HCT116 (cell line): Measurements from ENCODE around the gene COPE. TPM values are rescaled to one million over a fixed set of nuclear protein-coding genes. Genes with fewer than 3 reads are reported as not detected.

Experiments
- ATAC-seq: fragments of 200-7000 bp; cut with Tn5 transposase; 2 replicates; pipeline ENCODE4 v1.9.1; 2020; ENCODE audit warnings: mild to moderate bottlenecking, moderate library complexity
- BruUV-seq: library from RNA; stranded (reverse); fragments of 400-500 nt; replicated peaks from 2 replicates; lab custom pipeline; 2021; lab: Mats Ljungman, UMichigan
- CTCF ChIA-PET: fragments of 300-600 bp; sonication (Branson Sonifier 250); formaldehyde crosslinking; loops from one replicate; lab custom pipeline; 2021; ENCODE audit warnings: antibody characterized with exemption; lab: Charles Lee
- POLR2A ChIA-PET: fragments of 300-600, 350-600 bp; sonication (Branson Sonifier 250); formaldehyde crosslinking; loops from one replicate; lab custom pipeline; 2021; ENCODE audit warnings: antibody characterized with exemption; lab: Charles Lee
- RAD21 ChIA-PET, 2 experiments: fragments of 300-600 bp; sonication (Branson Sonifier 250); formaldehyde crosslinking; loops; one replicate each; lab custom pipeline; 2023; ENCODE audit warnings: low total read pairs in 2 of 2; ENCODE audit not compliant: uncharacterized antibody in 2 of 2, unreplicated experiment in 2 of 2, low non-redundant PET in 1 of 2; lab: Charles Lee
- DNase-seq: peaks from one replicate; pipeline ENCODE4 v3.0.0-alpha.2; 2010; ENCODE audit warnings: low read depth, low spot score
- H2AFZ ChIP-seq: fragments of 200-600 bp; shearing (Covaris generic), sonication (generic); 2 replicates; pipeline ENCODE4 v1.6.1; 2017; ENCODE audit warnings: low read depth, mixed run types, mixed read lengths, antibody characterized with exemption, low read length; ENCODE audit not compliant: poor library complexity, severe bottlenecking
- H3K27ac ChIP-seq: 2 replicates; pipeline ENCODE4 v1.5.1; 2012; ENCODE audit warnings: low read depth, low read length
- H3K27me3 ChIP-seq: fragments of 200-600 bp; sonication (generic); 2 replicates; pipeline ENCODE4 v1.6.1; 2016; ENCODE audit warnings: mixed run types, low read length, mixed read lengths; ENCODE audit not compliant: insufficient read depth
- H3K36me3 ChIP-seq, 2 experiments: fragments of 200-500 bp in 1 of 2; fragments of 200-600 bp in 1 of 2; sonication (Bioruptor generic) in 1 of 2; sonication (generic) in 1 of 2; 2 replicates each; pipeline versions ENCODE4 v1.5.1 to v1.6.1; 2014 to 2016; ENCODE audit warnings: low read length in 2 of 2, inconsistent platforms in 1 of 2, mixed read lengths in 1 of 2, mixed run types in 1 of 2; ENCODE audit not compliant: insufficient read depth in 2 of 2, control insufficient read depth in 1 of 2
- H3K4me1 ChIP-seq, 2 experiments: fragments of 200-600 bp in 1 of 2; sonication (generic) in 1 of 2; 2 replicates each; pipeline versions ENCODE4 v1.5.1 to v1.6.1; 2012 to 2017; ENCODE audit warnings: low read length in 2 of 2, inconsistent platforms in 1 of 2, mild to moderate bottlenecking in 1 of 2, mixed read lengths in 1 of 2, mixed run types in 1 of 2, moderate library complexity in 1 of 2; ENCODE audit not compliant: insufficient read depth in 2 of 2, control insufficient read depth in 1 of 2
- H3K4me2 ChIP-seq: fragments of 200-600 bp; sonication (generic); 2 replicates; pipeline ENCODE4 v1.6.1; 2017; ENCODE audit warnings: mixed run types, low read length, mixed read lengths
- H3K4me3 ChIP-seq, 2 experiments: fragments of 200-600 bp in 1 of 2; sonication (generic) in 1 of 2; replicated peaks in 1 of 2; 2 replicates each; pipeline ENCODE4 v1.5.1; 2011 to 2016; ENCODE audit warnings: low read length in 2 of 2, control low read depth in 1 of 2, low read depth in 1 of 2, mild to moderate bottlenecking in 1 of 2, mixed read lengths in 1 of 2, mixed run types in 1 of 2
- H3K79me2 ChIP-seq: fragments of 200-600 bp; sonication (generic); 2 replicates; pipeline ENCODE4 v1.6.1; 2017; ENCODE audit warnings: mild to moderate bottlenecking, mixed run types, low read length, moderate library complexity, mixed read lengths; ENCODE audit not compliant: insufficient read depth
- H3K9ac ChIP-seq: fragments of 200-600 bp; sonication (generic); 2 replicates; pipeline ENCODE4 v1.6.1; 2016; ENCODE audit warnings: low read length, mixed read lengths
- H3K9me2 ChIP-seq: fragments of 200-600 bp; sonication (generic), shearing (Covaris generic); 2 replicates; pipeline ENCODE4 v1.6.1; 2017; ENCODE audit warnings: mixed run types, mild to moderate bottlenecking, moderate library complexity; ENCODE audit not compliant: insufficient read depth
- H3K9me3 ChIP-seq, 2 experiments: fragments of 200-500 bp in 1 of 2; fragments of 200-600 bp in 1 of 2; sonication (Bioruptor generic) in 1 of 2; sonication (generic) in 1 of 2; 2 replicates each; pipeline ENCODE4 v1.6.1; 2014 to 2017; ENCODE audit warnings: low read length in 2 of 2, mixed read lengths in 2 of 2, inconsistent platforms in 1 of 2, low read depth in 1 of 2, mild to moderate bottlenecking in 1 of 2, mixed run types in 1 of 2, moderate library complexity in 1 of 2; ENCODE audit not compliant: control insufficient read depth in 1 of 2, insufficient read depth in 1 of 2
- H4K20me1 ChIP-seq: fragments of 200-600 bp; sonication (generic), shearing (Covaris generic); 2 replicates; pipeline ENCODE4 v1.6.1; 2017; ENCODE audit warnings: mixed run types, mild to moderate bottlenecking, moderate library complexity; ENCODE audit not compliant: insufficient read depth
- CEBPB ChIP-seq: IDR thresholded peaks from 2 replicates; pipeline ENCODE4 v1.6.1; 2012; ENCODE audit warnings: low read depth
- CTCF ChIP-seq, 3 experiments: fragments of 200-600 bp in 1 of 3; sonication (generic) in 1 of 3; IDR thresholded peaks in 2 of 3; conservative IDR thresholded peaks in 1 of 3; 2 replicates each; pipeline ENCODE4 v1.5.1; 2012 to 2017; ENCODE audit warnings: low read depth in 2 of 3, low read length in 2 of 3, antibody characterized with exemption in 1 of 3, borderline replicate concordance in 1 of 3, control low read depth in 1 of 3, mild to moderate bottlenecking in 1 of 3, mixed read lengths in 1 of 3, mixed run types in 1 of 3, moderate library complexity in 1 of 3; ENCODE audit not compliant: insufficient read depth in 1 of 3
- EGR1 ChIP-seq: IDR thresholded peaks from 2 replicates; pipeline ENCODE4 v1.6.1; 2012; ENCODE audit warnings: low read depth
- EZH2phosphoT487 ChIP-seq: fragments of 200-600 bp; IDR thresholded peaks from 2 replicates; pipeline ENCODE4 v1.6.1; 2018; ENCODE audit warnings: antibody characterized with exemption, borderline replicate concordance
- JUND ChIP-seq: IDR thresholded peaks from 2 replicates; pipeline ENCODE4 v1.6.1; 2012
- MAX ChIP-seq: IDR thresholded peaks from 2 replicates; pipeline ENCODE4 v1.6.1; 2012
- POLR2A ChIP-seq: IDR thresholded peaks from 2 replicates; pipeline ENCODE4 v1.7.0; 2011; ENCODE audit warnings: borderline replicate concordance; ENCODE audit not compliant: insufficient read depth, insufficient read length; ENCODE audit errors: extremely low read depth
- POLR2AphosphoS5 ChIP-seq: IDR thresholded peaks from 2 replicates; pipeline ENCODE4 v1.6.1; 2011; ENCODE audit warnings: mild to moderate bottlenecking, low read depth, low read length, moderate library complexity
- RAD21 ChIP-seq: IDR thresholded peaks from 2 replicates; pipeline ENCODE4 v1.6.1; 2012; ENCODE audit warnings: low read depth, mild to moderate bottlenecking
- REST ChIP-seq: IDR thresholded peaks from 2 replicates; pipeline ENCODE4 v1.6.1; 2012; ENCODE audit warnings: low read depth
- SP1 ChIP-seq: IDR thresholded peaks from 2 replicates; pipeline ENCODE4 v1.6.1; 2012; ENCODE audit warnings: low read depth
- SRF ChIP-seq: IDR thresholded peaks from 2 replicates; pipeline ENCODE4 v1.6.1; 2012; ENCODE audit warnings: low read depth
- TCF7L2 ChIP-seq: IDR thresholded peaks from 2 replicates; pipeline ENCODE4 v1.7.0; 2011; ENCODE audit warnings: borderline replicate concordance, inconsistent platforms; ENCODE audit not compliant: insufficient read depth, insufficient read length; ENCODE audit errors: extremely low read depth
- YY1 ChIP-seq: IDR thresholded peaks from 2 replicates; pipeline ENCODE4 v1.6.1; 2011; ENCODE audit warnings: low read length, low read depth, moderate library complexity, mild to moderate bottlenecking; ENCODE audit not compliant: insufficient replicate concordance; ENCODE audit errors: extremely low read depth
- ZFX ChIP-seq: fragments of 450-650 bp; IDR thresholded peaks from 2 replicates; pipeline ENCODE4 v1.6.1; 2017
- intact Hi-C: fragments of 100-400 bp; cut with micrococcal nuclease; formaldehyde crosslinking; loops from 2 replicates; pipeline ENCODE4 v1.10.0; 2022
- total RNA-seq: library from RNA; stranded (reverse); gene quantifications from one replicate; pipeline ENCODE4 v1.2.1, GENCODE V29; 2021; ENCODE audit not compliant: unreplicated experiment

Gene COPE
- total RNA-seq, 1 experiment from 2014 or later = 263 TPM

- no peak overlapping the region for H3K9ac ChIP-seq
- H3K27me3 ChIP-seq = no peaks in the 10 kb centered on the region
- H3K36me3 ChIP-seq = peaks cover 0 to 4% of the 10 kb centered on the region in 2 experiments; a peak in 2 of 4 replicates
- TSS peak; percentile 12 for BruUV-seq
- ChIA-PET POLR2A (no interaction called here), RAD21 (no interaction called here)
- no peaks in the 10 kb centered on the region for H3K4me1 ChIP-seq
- ATAC-seq (no peak), DNase-seq (no peak)
- intact Hi-C loops = no loop called here
- H3K9me2 ChIP-seq = no peaks in the 10 kb centered on the region
- no peaks in the 10 kb centered on the region for H3K9me3 ChIP-seq
- H3K27ac ChIP-seq = no peak overlapping the region
- no peak overlapping the region for H3K4me3 ChIP-seq
- H3K79me2 ChIP-seq = peaks cover 14% of the 10 kb centered on the region
- no peak overlapping the region for H3K4me2 ChIP-seq
- H2AFZ ChIP-seq = no peak overlapping the region
- TF ChIP-seq TCF7L2 (no peak), YY1 (no peak), EGR1 (no peak), EZH2phosphoT487 (no peak), REST (no peak), JUND (no peak), CTCF (IDR thresholded peaks at IDR 0.05 in 2 of 3, conservative IDR thresholded peaks at IDR 0.05 in 1 of 3; ENCODE audit: borderline replicate concordance in 1 of 3, insufficient read depth in 1 of 3, low read depth in 2 of 3, low read length in 2 of 3) (no peak), RAD21 (no peak), SRF (no peak), CEBPB (no peak), MAX (no peak), ZFX (no peak), POLR2AphosphoS5 (no peak), POLR2A (no peak), SP1 (no peak)
- TF ChIP-seq, all 23 proteins: peak for 0
- H4K20me1 ChIP-seq = no peaks in the 10 kb centered on the region
- CTCF ChIA-PET = no interaction called here
These were observed 10.1 kb downstream of the COPE start for GRCh38 chr19:18908917-18909619.
